Neural cell (in vitro differentiated cells): ENCODE measurements around the gene POLR1D.

ENCODE experiments used
- EP300 ChIP-seq: fragments of 450-650 bp; conservative IDR thresholded peaks from 2 replicates; pipeline ENCODE4 v1.6.1; 2014; ENCODE audit warnings: antibody characterized with exemption, mild to moderate bottlenecking, moderate library complexity; ENCODE audit not compliant: poor library complexity, severe bottlenecking
- EZH2 ChIP-seq: fragments of 200-600, 300-800 bp; shearing (Covaris generic), sonication (generic); IDR thresholded peaks from 2 replicates; pipeline ENCODE4 v1.6.1; 2014; ENCODE audit warnings: antibody characterized with exemption, low read length, borderline replicate concordance, mild to moderate bottlenecking; ENCODE audit not compliant: insufficient read depth, poor library complexity, severe bottlenecking
- MXI1 ChIP-seq: fragments of 450-650 bp; conservative IDR thresholded peaks from 2 replicates; pipeline ENCODE4 v1.6.1; 2014; ENCODE audit warnings: antibody characterized with exemption, mild to moderate bottlenecking; ENCODE audit not compliant: poor library complexity, severe bottlenecking
- POLR2AphosphoS5 ChIP-seq: IDR thresholded peaks from 2 replicates; pipeline ENCODE4 v1.6.1; 2012
- RAD21 ChIP-seq: fragments of 450-650 bp; conservative IDR thresholded peaks from 2 replicates; pipeline ENCODE4 v1.6.1; 2014; ENCODE audit warnings: antibody characterized with exemption, mild to moderate bottlenecking, moderate library complexity
- REST ChIP-seq: IDR thresholded peaks from 2 replicates; pipeline ENCODE4 v1.6.1; 2012; ENCODE audit warnings: borderline replicate concordance
- TAF1 ChIP-seq: IDR thresholded peaks from 2 replicates; pipeline ENCODE4 v1.6.1; 2012; ENCODE audit warnings: low read depth
- TF ChIP-seq, protein P1 (sequence below): fragments of 450-650 bp; IDR thresholded peaks from 2 replicates; pipeline ENCODE4 v1.5.1; 2014; ENCODE audit warnings: antibody characterized with exemption, mild to moderate bottlenecking, moderate library complexity; ENCODE audit not compliant: poor library complexity, severe bottlenecking

- TF ChIP-seq, protein P1, sequence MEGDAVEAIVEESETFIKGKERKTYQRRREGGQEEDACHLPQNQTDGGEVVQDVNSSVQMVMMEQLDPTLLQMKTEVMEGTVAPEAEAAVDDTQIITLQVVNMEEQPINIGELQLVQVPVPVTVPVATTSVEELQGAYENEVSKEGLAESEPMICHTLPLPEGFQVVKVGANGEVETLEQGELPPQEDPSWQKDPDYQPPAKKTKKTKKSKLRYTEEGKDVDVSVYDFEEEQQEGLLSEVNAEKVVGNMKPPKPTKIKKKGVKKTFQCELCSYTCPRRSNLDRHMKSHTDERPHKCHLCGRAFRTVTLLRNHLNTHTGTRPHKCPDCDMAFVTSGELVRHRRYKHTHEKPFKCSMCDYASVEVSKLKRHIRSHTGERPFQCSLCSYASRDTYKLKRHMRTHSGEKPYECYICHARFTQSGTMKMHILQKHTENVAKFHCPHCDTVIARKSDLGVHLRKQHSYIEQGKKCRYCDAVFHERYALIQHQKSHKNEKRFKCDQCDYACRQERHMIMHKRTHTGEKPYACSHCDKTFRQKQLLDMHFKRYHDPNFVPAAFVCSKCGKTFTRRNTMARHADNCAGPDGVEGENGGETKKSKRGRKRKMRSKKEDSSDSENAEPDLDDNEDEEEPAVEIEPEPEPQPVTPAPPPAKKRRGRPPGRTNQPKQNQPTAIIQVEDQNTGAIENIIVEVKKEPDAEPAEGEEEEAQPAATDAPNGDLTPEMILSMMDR: no peak
- TF ChIP-seq REST (no peak), EZH2 (no peak), EP300 (no peak), MXI1 (no peak), POLR2AphosphoS5 (no peak), TAF1 (no peak), RAD21 (no peak)
These were observed 13.1 kb downstream of the POLR1D start for GRCh38 chr13:27634791-27635190.
